ENCODE results near the gene TMBIM1. TPM values are rescaled to one million over a fixed set of nuclear protein-coding genes. Genes with fewer than 3 reads are reported as not detected.
"Not testable (repeated sequence)": the region's sequence is repeated elsewhere in the genome, so short reads cannot be mapped to it uniquely, and the experiment has no call there.

TMBIM1 gene
- total RNA-seq, 1 donor from 2014 or later, result 86.4 TPM

DNA sequence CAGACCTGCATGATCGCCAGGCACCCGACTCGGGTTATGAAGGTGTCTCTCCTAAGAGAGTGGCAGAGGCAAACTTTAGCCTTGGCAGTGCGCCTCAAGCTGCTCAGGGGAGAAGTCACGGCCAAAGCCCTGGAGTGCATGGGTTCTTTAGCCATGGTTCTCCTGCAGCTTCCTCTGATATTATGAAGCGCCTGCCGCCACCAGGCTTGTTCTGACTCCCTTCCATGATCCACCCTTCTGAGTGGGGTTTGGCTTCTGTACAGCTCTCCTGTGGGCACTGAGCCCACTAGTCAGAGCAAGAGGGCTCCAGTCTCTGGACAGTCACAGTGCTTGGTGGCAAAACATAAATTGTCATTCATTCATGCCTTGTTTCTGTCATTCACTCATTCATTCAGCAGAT, 25.9 kb upstream of the TMBIM1 start:
- no peak overlapping the region for H3K27ac Mint-ChIP-seq (ENCODE audit: unreplicated experiment)
- no peaks in the 10 kb centered on the region for H3K36me3 Mint-ChIP-seq (ENCODE audit: unreplicated experiment)
- TF ChIP-seq, protein P1, sequence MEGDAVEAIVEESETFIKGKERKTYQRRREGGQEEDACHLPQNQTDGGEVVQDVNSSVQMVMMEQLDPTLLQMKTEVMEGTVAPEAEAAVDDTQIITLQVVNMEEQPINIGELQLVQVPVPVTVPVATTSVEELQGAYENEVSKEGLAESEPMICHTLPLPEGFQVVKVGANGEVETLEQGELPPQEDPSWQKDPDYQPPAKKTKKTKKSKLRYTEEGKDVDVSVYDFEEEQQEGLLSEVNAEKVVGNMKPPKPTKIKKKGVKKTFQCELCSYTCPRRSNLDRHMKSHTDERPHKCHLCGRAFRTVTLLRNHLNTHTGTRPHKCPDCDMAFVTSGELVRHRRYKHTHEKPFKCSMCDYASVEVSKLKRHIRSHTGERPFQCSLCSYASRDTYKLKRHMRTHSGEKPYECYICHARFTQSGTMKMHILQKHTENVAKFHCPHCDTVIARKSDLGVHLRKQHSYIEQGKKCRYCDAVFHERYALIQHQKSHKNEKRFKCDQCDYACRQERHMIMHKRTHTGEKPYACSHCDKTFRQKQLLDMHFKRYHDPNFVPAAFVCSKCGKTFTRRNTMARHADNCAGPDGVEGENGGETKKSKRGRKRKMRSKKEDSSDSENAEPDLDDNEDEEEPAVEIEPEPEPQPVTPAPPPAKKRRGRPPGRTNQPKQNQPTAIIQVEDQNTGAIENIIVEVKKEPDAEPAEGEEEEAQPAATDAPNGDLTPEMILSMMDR (IDR thresholded peaks at IDR 0.05), result no peak
- H3K4me1 Mint-ChIP-seq (ENCODE audit: unreplicated experiment), result peaks cover 13% of the 10 kb centered on the region
- H3K4me3 Mint-ChIP-seq (ENCODE audit: unreplicated experiment), result no peak overlapping the region
- no peaks in the 10 kb centered on the region for H3K27me3 Mint-ChIP-seq (ENCODE audit: unreplicated experiment)
- DNase-seq (ENCODE audit: extremely low spot score, unreplicated experiment), result no peak
- H3K9me3 Mint-ChIP-seq (ENCODE audit: unreplicated experiment), result no peaks in the 10 kb centered on the region

DNA sequence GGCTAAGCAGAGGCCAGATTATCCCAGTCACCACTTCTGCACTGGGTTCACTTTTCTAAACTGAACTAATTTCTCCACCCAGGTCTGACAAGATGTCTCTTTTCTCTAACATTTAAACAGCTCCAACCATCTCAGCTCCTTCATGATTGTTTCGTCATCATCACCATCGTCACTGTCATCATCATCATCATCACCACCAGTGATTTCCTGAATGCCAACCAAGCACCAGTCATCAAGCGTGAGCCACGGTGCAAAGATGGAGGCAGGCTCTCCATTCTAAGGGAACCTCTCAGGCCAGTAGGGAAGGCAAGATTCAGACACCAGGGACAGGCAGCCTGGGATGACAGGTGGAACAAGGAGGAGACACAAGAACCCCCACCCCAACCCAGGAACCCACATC, 25.5 kb upstream of the TMBIM1 start:
- no peak for DNase-seq (ENCODE audit: extremely low spot score, unreplicated experiment)
- H3K27ac Mint-ChIP-seq (ENCODE audit: unreplicated experiment), result no peak overlapping the region
- H3K4me1 Mint-ChIP-seq (ENCODE audit: unreplicated experiment), result peaks cover 13% of the 10 kb centered on the region
- H3K36me3 Mint-ChIP-seq (ENCODE audit: unreplicated experiment), result no peaks in the 10 kb centered on the region
- no peaks in the 10 kb centered on the region for H3K9me3 Mint-ChIP-seq (ENCODE audit: unreplicated experiment)
- no peaks in the 10 kb centered on the region for H3K27me3 Mint-ChIP-seq (ENCODE audit: unreplicated experiment)
- TF ChIP-seq, protein P1 (IDR thresholded peaks at IDR 0.05), result no peak
- no peak overlapping the region for H3K4me3 Mint-ChIP-seq (ENCODE audit: unreplicated experiment)

DNA sequence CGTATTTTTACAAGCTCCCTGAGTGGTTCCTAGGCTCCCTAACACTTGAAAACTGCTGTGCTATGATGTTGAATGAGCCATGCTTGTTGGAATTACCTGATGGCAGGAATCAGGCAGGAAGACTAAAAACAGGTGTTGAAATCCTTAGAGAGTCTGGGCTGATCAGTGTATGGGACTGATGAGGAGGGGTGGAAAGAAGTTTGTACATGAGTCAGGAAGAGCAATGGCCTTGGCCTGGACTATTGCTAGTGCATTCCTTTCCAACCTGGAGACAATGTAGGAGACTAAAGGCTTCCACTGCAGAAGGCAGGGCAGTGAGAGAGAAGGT, 25.0 kb upstream of the TMBIM1 start:
- Mint-ChIP-seq H3K36me3 (ENCODE audit: unreplicated experiment) (no peaks in the 10 kb centered on the region), H3K9me3 (ENCODE audit: unreplicated experiment) (no peaks in the 10 kb centered on the region), H3K27ac (ENCODE audit: unreplicated experiment) (no peak overlapping the region), H3K4me1 (ENCODE audit: unreplicated experiment) (peaks cover 8% of the 10 kb centered on the region), H3K4me3 (ENCODE audit: unreplicated experiment) (no peak overlapping the region), H3K27me3 (ENCODE audit: unreplicated experiment) (no peaks in the 10 kb centered on the region)
- DNase-seq (ENCODE audit: extremely low spot score, unreplicated experiment), result no peak
- TF ChIP-seq, protein P1 (IDR thresholded peaks at IDR 0.05), result no peak

DNA sequence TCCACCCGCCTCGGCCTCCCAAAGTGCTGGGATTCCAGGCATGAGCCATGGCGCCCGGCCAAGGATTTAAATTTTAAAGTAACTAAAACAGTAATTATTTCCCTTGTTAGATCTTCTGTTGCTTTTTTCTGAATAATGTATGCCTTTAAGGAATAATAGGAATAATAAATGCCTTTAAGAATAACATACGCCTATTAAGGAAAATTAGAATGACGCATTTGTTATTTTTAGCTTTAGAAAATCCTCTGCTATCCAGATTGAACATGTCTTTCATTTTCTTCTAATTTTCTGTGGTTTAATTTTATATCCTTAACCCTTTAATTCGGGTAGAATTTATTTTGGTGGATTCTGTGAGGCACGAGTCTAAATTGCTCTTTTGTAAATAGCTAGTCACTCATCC, 23.1 kb upstream of the TMBIM1 start:
- no peak for DNase-seq (ENCODE audit: extremely low spot score, unreplicated experiment)
- Mint-ChIP-seq H3K27ac (ENCODE audit: unreplicated experiment) (no peak overlapping the region), H3K36me3 (ENCODE audit: unreplicated experiment) (no peaks in the 10 kb centered on the region), H3K4me3 (ENCODE audit: unreplicated experiment) (no peak overlapping the region), H3K4me1 (ENCODE audit: unreplicated experiment) (peaks cover 3% of the 10 kb centered on the region), H3K27me3 (ENCODE audit: unreplicated experiment) (no peaks in the 10 kb centered on the region), H3K9me3 (ENCODE audit: unreplicated experiment) (no peaks in the 10 kb centered on the region)
- TF ChIP-seq, protein P1 (IDR thresholded peaks at IDR 0.05), result no peak

DNA sequence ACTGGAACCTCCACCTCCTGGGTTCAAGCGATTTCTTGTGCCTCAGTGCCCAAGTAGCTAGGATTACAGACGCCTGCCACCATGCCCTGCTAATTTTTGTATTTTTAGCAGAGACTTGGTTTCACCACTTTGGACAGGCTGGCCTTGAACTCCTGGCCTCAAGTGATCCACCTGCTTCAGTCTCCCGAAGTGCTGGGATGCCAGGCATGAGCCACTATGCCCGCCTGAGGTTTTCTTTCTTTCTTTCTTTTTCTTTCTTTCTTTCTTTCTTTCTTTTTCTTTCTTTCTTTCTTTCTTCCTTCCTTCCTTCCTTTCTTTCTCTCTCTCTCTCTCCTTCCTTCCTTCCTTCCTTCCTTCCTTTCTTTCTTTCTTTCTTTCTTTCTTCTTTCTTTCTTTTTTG, 22.5 kb upstream of the TMBIM1 start:
- H3K4me3 Mint-ChIP-seq (ENCODE audit: unreplicated experiment); H3K27ac Mint-ChIP-seq (ENCODE audit: unreplicated experiment); H3K9me3 Mint-ChIP-seq (ENCODE audit: unreplicated experiment); H3K4me1 Mint-ChIP-seq (ENCODE audit: unreplicated experiment); H3K36me3 Mint-ChIP-seq (ENCODE audit: unreplicated experiment); DNase-seq (ENCODE audit: extremely low spot score, unreplicated experiment); H3K27me3 Mint-ChIP-seq (ENCODE audit: unreplicated experiment): not testable (repeated sequence)

DNA sequence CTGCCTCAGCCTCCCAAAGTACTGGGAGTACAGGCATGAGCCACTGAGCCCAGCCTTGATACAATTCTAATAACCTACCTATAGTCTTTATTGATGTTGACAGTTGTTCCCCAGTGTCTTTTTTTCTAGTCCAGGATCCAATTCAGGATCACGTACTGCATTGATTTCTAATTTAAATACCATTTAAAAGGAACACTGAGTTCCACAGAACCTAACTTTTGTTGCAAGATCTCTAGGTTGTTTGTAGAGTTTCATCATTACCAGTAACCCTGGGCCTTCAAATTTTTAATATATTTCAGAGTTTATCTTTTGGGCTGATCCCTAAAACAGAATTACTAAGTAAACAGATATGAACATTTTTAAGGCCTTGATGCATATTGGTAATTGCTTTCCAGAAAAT, 21.1 kb upstream of the TMBIM1 start:
- H3K27ac Mint-ChIP-seq (ENCODE audit: unreplicated experiment), result no peak overlapping the region
- TF ChIP-seq, protein P1 (IDR thresholded peaks at IDR 0.05), result no peak
- no peaks in the 10 kb centered on the region for H3K27me3 Mint-ChIP-seq (ENCODE audit: unreplicated experiment)
- H3K9me3 Mint-ChIP-seq (ENCODE audit: unreplicated experiment), result no peaks in the 10 kb centered on the region
- no peak for DNase-seq (ENCODE audit: extremely low spot score, unreplicated experiment)
- no peaks in the 10 kb centered on the region for H3K36me3 Mint-ChIP-seq (ENCODE audit: unreplicated experiment)
- H3K4me1 Mint-ChIP-seq (ENCODE audit: unreplicated experiment), result peaks cover 3% of the 10 kb centered on the region
- H3K4me3 Mint-ChIP-seq (ENCODE audit: unreplicated experiment), result no peak overlapping the region
